HEK293T (cell line): Measurements from ENCODE around the gene MFNG.

ENCODE experiments used
- BHLHE40 ChIP-seq: fragments of 450-650 bp; IDR thresholded peaks from 2 replicates; pipeline ENCODE4 v1.6.1; 2016; ENCODE audit warnings: mild to moderate bottlenecking, moderate library complexity, borderline replicate concordance
- CTBP1 ChIP-seq: fragments of 450-650 bp; IDR thresholded peaks from 2 replicates; pipeline ENCODE4 v1.6.1; 2016; ENCODE audit warnings: borderline replicate concordance
- FOXK2 ChIP-seq: fragments of 450-650 bp; IDR thresholded peaks from 2 replicates; pipeline ENCODE4 v1.6.1; 2016; ENCODE audit warnings: mild to moderate bottlenecking
- HDGF ChIP-seq: fragments of 450-650 bp; IDR thresholded peaks from 2 replicates; pipeline ENCODE4 v1.6.1; 2017; ENCODE audit warnings: antibody characterized with exemption, borderline replicate concordance
- LEF1 ChIP-seq: fragments of 450-650 bp; IDR thresholded peaks from 2 replicates; pipeline ENCODE4 v1.6.1; 2017; ENCODE audit warnings: mild to moderate bottlenecking, borderline replicate concordance
- NFRKB ChIP-seq: fragments of 450-650 bp; IDR thresholded peaks from 2 replicates; pipeline ENCODE4 v1.6.1; 2016; ENCODE audit warnings: mild to moderate bottlenecking, moderate library complexity

- TF ChIP-seq CTBP1 (no peak), NFRKB (no peak), LEF1 (no peak), FOXK2 (no peak), BHLHE40 (no peak), HDGF (no peak)
Observed at GRCh38 chr22:37442135-37442534, 44.0 kb downstream of the MFNG start.
